T-helper 2 cell (primary cell): ENCODE data around the gene EMID1.
"Not testable (repeated sequence)": the region's sequence is repeated elsewhere in the genome, so short reads cannot be mapped to it uniquely, and the experiment has no call there.

Experiments used
- DNase-seq, 5 experiments: peaks; one replicate each; pipeline versions ENCODE4 v3.0.0 to v3.0.0-alpha.2; 2012 to 2022

The EMID1 gene

GRCh38 chr22:29211466-29211865 is 5.8 kb downstream of the EMID1 start:
- no peak for DNase-seq

DNA sequence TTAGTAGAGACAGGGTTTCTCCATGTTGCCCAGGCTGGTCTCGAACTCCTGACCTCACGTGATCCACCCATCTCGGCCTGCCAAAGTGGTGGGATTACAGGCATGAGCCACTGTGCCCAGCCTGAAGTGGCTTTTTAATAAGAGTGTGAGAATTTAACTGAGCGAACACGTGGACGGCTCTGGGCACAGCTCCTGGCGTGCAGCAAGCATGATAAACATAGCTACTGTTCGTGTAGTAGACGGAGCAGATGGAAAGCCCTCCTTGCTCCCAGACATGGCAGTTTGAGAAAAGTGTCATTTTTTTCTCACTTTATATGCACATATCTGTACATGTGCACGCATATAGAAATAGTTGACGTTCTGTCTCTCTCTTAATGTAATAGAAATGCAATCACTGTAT is 7.0 kb downstream of the EMID1 start:
- DNase-seq = no peak

GRCh38 chr22:29213493-29213892 is 7.8 kb downstream of the EMID1 start:
- no peak for DNase-seq

DNA sequence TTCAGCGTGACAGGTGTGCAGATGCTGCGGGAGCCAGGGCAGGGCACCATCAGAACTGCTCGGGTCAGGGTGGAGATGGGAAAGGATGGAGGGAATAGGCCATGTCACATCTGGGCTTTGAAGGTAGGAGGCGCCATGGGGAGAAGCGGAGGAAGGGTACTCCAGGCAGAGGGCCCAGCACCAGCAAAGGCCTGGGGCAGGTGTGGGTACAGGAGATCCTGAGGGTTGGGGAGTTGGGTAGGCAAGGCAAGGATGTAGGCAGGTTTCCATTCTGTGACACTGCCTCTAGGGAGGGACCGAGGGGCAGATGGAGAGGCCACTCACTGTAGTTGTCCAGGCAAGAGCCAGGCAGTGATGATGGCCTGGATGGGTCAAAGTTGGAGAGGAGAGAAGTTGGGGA is 8.5 kb downstream of the EMID1 start:
- no peak for DNase-seq

GRCh38 chr22:29215012-29215860 is 9.5 kb downstream of the EMID1 start:
- DNase-seq = no peak

- DNase-seq = no peak
These were observed 10.5 kb downstream of the EMID1 start for GRCh38 chr22:29216011-29216872.

GRCh38 chr22:29216873-29217666 is 11.4 kb downstream of the EMID1 start:
- DNase-seq = no peak

GRCh38 chr22:29217827-29218757 is 12.4 kb downstream of the EMID1 start:
- no peak for DNase-seq

DNA sequence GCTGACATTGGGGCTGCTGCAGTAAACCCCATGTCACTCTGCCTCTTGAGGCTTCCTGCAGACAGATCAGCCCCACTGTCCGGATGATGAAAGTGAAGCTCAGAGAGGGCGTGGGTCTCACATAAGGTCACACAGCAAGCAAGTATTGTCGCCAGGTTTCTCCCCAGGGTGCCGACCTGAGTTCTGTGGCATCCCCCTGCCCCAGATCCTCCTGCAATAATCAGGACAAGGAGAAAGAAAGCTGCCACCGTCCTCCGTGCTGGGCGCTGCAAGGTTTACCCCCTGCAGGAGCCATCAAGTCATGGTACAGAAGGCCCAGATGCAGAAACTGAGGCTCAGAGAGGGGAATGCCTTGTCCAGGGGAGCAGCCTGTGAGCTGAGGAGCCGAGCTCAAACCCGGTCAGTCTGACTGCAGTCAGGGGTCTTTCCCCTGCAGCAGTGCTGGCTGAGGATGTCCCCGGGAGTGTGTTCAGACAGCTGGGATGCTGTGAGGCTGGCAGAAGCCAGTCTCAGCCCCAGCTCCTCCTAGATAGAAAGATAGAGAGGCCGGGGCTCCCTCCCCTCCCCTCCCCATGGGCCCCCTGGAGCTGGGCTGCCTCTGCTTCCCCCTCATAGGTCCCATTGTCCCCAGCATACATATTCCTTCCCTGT is 13.2 kb downstream of the EMID1 start:
- DNase-seq = no peak

DNA sequence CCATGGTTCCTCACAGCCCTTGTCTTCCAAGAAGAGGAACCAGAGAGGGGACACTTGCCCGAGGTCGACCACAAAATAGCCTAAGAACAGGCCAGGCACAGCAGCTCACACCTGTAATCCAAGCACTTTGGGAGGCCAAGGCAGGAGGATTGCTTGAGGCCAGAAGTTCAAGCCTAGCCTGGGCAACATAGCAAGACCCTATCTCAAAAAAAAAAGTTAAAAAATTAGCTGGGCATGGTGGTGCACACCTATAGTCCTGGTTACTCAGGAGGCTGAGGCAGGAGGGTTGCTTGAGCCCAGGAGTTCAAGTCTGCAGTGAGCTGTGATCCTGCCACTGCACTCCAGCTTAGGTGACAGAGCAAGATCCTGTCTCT is 13.7 kb downstream of the EMID1 start:
- DNase-seq = not testable (repeated sequence)

- DNase-seq = no peak
These were observed 14.4 kb downstream of the EMID1 start for GRCh38 chr22:29219881-29220670.

GRCh38 chr22:29224121-29224858 is 18.6 kb downstream of the EMID1 start:
- DNase-seq = no peak

DNA sequence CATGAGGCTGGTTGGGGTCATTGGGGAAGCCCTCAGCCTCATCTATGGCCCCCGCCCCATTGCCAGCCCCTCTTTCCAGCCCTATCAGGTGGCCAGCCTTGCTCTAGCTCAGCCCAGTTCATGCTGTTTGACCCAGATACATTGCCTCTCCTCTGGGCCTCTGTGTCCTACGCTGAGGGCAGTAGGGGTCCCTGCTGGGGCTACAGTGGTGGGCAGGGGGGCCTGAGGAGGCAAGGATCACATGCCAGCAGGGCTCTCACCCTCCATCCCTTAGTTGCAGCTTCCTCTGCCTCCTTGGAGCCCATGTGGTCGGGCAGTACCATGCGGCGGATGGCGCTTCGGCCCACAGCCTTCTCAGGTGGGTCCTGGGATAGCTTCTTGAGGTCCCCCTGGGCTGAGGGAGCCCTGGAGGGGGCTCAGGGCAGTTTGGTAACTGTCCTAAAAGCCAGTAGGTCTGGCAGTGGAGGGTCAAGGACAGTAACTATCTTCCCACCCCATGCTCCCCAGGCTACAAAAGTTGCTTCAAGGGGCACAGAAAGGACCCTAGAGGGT is 19.2 kb downstream of the EMID1 start:
- DNase-seq = no peak

- no peak for DNase-seq
These were observed 19.9 kb downstream of the EMID1 start for GRCh38 chr22:29225422-29226090.

DNA sequence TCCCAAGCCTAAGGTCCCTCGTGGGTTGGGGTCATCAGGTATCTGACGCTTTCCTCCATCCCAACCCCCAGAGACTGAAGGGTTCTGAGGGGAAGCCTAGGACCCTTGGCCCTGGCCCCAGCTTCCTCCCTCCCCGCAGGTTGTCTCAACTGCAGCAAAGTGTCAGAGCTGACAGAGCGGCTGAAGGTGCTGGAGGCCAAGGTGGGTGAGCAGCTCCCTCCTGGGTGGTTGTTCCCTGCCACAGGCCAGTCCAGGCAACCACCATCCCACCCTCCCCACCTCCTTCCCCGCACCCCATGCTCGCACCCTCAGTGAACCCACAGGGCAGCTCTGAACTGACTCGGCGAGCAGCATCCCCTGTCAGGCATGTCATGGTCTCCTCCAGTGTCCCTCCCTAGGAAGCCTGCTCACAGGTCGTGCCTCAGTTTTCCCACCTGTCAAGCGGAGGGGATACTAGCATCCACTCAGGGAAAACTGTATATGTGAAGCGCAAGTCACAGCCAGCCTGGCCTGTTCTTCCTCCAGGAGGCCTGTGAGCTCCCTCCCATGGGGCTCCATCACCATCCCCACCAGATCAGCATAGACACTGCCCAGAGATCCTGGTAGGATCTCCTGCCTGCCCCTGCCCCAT is 20.8 kb downstream of the EMID1 start:
- no peak for DNase-seq

GRCh38 chr22:29230972-29231875 is 25.5 kb downstream of the EMID1 start:
- DNase-seq = no peak
